ENCODE data around the gene DCST1. TPM values are rescaled to one million over a fixed set of nuclear protein-coding genes. Genes with fewer than 3 reads are reported as not detected.

Gene DCST1
- polyA plus RNA-seq, 3 donors: 0.05 TPM; not detected in 2

- Histone ChIP-seq H3K36me3 (replicated peaks in 1 of 2; ENCODE audit: control insufficient read depth in 1 of 2, insufficient read depth in 2 of 2, low read length in 2 of 2) (no peaks in the 10 kb centered on the region), H3K4me1 (ENCODE audit: control insufficient read depth in 1 of 2, insufficient read depth in 2 of 2, low read length in 2 of 2) (peaks cover 24 to 29% of the 10 kb centered on the region in 2 donors), H3K9ac (ENCODE audit: insufficient read depth, low read length, poor library complexity, severe bottlenecking) (no peak overlapping the region), H4K20me1 (ENCODE audit: insufficient read depth, low read length) (no peaks in the 10 kb centered on the region), H3K79me2 (ENCODE audit: insufficient read depth, low read length) (no peaks in the 10 kb centered on the region), H3K9me3 (replicated peaks in 1 of 2; ENCODE audit: control insufficient read depth in 1 of 2, insufficient read depth in 1 of 2, low read length in 2 of 2) (no peaks in the 10 kb centered on the region), H3K27me3 (ENCODE audit: control insufficient read depth in 2 of 2, insufficient read depth in 2 of 2, low read length in 2 of 2) (peaks cover 0 to 6% of the 10 kb centered on the region in 2 donors), H3K27ac (ENCODE audit: low read depth in 1 of 2, low read length in 2 of 2) (no peak overlapping the region), H3K4me3 (replicated peaks in 1 of 3; ENCODE audit: low read depth in 2 of 3, low read length in 3 of 3) (no peak overlapping the region), H2AFZ (ENCODE audit: insufficient read depth, low read depth, low read length, poor library complexity, severe bottlenecking) (no peak overlapping the region), H3K4me2 (replicated peaks; ENCODE audit: extremely low read depth, low read length, poor library complexity, severe bottlenecking) (no peak overlapping the region)
- Mint-ChIP-seq H3K27ac (no peak overlapping the region), H3K4me1 (peaks cover 22% of the 10 kb centered on the region), H3K4me3 (no peak overlapping the region), H3K27me3 (ENCODE audit: low read depth in 3 of 3) (peaks cover 3 to 11% (median 8%) of the 10 kb centered on the region in 3 donors), H3K9me3 (peaks cover 0 to 2% (median 0%) of the 10 kb centered on the region in 7 donors), H3K36me3 (no peaks in the 10 kb centered on the region)
- WGBS (ENCODE audit: insufficient coverage): 81% methylated on average over 4 of the region's 7 CpGs
- intact Hi-C loops (cut with micrococcal nuclease): no loop called here
- no peak for TF ChIP-seq CTCF (IDR thresholded peaks at IDR 0.05)
- no peak for DNase-seq
Measured at GRCh38 chr1:155099331-155099730, 65.7 kb downstream of the DCST1 start.

Other genes starting within 250 kb of the DCST1 start
- not detected for gene KCNN3, start 163.5 kb upstream of the DCST1 start, polyA plus RNA-seq
- 10 to 100 TPM; 17.2 to 43.2 (median 41.9) TPM for gene PMVK, start 97.1 kb upstream of the DCST1 start, polyA plus RNA-seq
- 10 to 100 TPM; 23.1 to 31.7 (median 24.0) TPM for gene PBXIP1, start 77.7 kb upstream of the DCST1 start, polyA plus RNA-seq
- 10 to 100 TPM in 2 of 3 donors, 1 to 10 TPM in 1; 8.2 to 12.5 (median 12.0) TPM for gene PYGO2, start 72.0 kb upstream of the DCST1 start, polyA plus RNA-seq
- gene SHC1, start 63.1 kb upstream of the DCST1 start, polyA plus RNA-seq: 10 to 100 TPM; 26.7 to 70.6 (median 31.5) TPM
- gene CKS1B, start 59.1 kb upstream of the DCST1 start, polyA plus RNA-seq: 10 to 100 TPM in 2 of 3 donors, 1 to 10 TPM in 1; 9.4 to 22.6 (median 18.0) TPM
- gene FLAD1, start 50.5 kb upstream of the DCST1 start, polyA plus RNA-seq: 10 to 100 TPM; 31.5 to 41.6 (median 35.1) TPM
- not detected for gene LENEP, start 40.2 kb upstream of the DCST1 start, polyA plus RNA-seq
- gene ZBTB7B, start 31.0 kb upstream of the DCST1 start, polyA plus RNA-seq: 100 to 1,000 TPM in 1 of 3 donors, 1 to 10 TPM in 2; 6.3 to 149 (median 9.6) TPM
- 1 to 10 TPM in 1 of 3 donors, not detected in 2; 2.6 TPM for gene DCST2, start within 50 bp of the DCST1 start, polyA plus RNA-seq
- 100 to 1,000 TPM in 1 of 3 donors, 10 to 100 TPM in 2; 44.5 to 202 (median 74.3) TPM for gene ADAM15, start 17.5 kb downstream of the DCST1 start, polyA plus RNA-seq
- 1 to 10 TPM; 2.3 to 8.0 (median 4.1) TPM for gene EFNA4, start 29.9 kb downstream of the DCST1 start, polyA plus RNA-seq
- gene EFNA3, start 45.0 kb downstream of the DCST1 start, polyA plus RNA-seq: 1 to 10 TPM in 1 of 3 donors, under 1 TPM in 2; 0.45 to 1.7 (median 0.92) TPM
- 1 to 10 TPM in 1 of 3 donors, not detected in 2; 1.2 TPM for gene EFNA1, start 94.1 kb downstream of the DCST1 start, polyA plus RNA-seq
- 10 to 100 TPM; 40.0 to 50.8 (median 49.4) TPM for gene SLC50A1, start 102.0 kb downstream of the DCST1 start, polyA plus RNA-seq
- gene DPM3, start 106.7 kb downstream of the DCST1 start, polyA plus RNA-seq: 100 to 1,000 TPM in 2 of 3 donors, 10 to 100 TPM in 1; 99.9 to 141 (median 105) TPM
- gene KRTCAP2, start 139.5 kb downstream of the DCST1 start, polyA plus RNA-seq: 100 to 1,000 TPM; 157 to 256 (median 247) TPM
- under 1 TPM in 1 of 3 donors, not detected in 2; 0.13 TPM for gene TRIM46, start 140.0 kb downstream of the DCST1 start, polyA plus RNA-seq
- gene THBS3, start 174.1 kb downstream of the DCST1 start, polyA plus RNA-seq: 10 to 100 TPM in 1 of 3 donors, 1 to 10 TPM in 2; 3.2 to 50.7 (median 5.3) TPM
- gene MTX1, start 174.9 kb downstream of the DCST1 start, polyA plus RNA-seq: 100 to 1,000 TPM in 1 of 3 donors, 10 to 100 TPM in 2; 79.7 to 101 (median 86.0) TPM
- gene ENTREP3, start 221.7 kb downstream of the DCST1 start, polyA plus RNA-seq: 1 to 10 TPM in 2 of 3 donors, under 1 TPM in 1; 0.87 to 7.5 (median 1.9) TPM
- gene SCAMP3, start 228.5 kb downstream of the DCST1 start, polyA plus RNA-seq: 10 to 100 TPM; 54.9 to 69.8 (median 64.9) TPM
- gene CLK2, start 239.7 kb downstream of the DCST1 start, polyA plus RNA-seq: 100 to 1,000 TPM in 1 of 3 donors, 1 to 10 TPM in 2; 7.3 to 143 (median 9.6) TPM
- 1 to 10 TPM in 1 of 3 donors, under 1 TPM in 1, not detected in 1; 0.15 to 2.3 TPM for gene HCN3, start 243.6 kb downstream of the DCST1 start, polyA plus RNA-seq

All from CD14-positive monocyte (primary cell).